ENCODE results near the gene TEX54. TPM values are rescaled to one million over a fixed set of nuclear protein-coding genes. Genes with fewer than 3 reads are reported as not detected.
A peak's percentile ranks its signal among the peaks of the same experiment; 100 is the strongest.

Gene TEX54
- total and polyA plus RNA-seq, 2 of the 13 experiments (the other 11 are each of a cell fraction or from before 2014, with no cell fraction given), result not detected

GRCh38 chr11:62787005-62787759, 45.5 kb downstream of the TEX54 start, which contains the start of gene TMEM179B:
TSS of gene TMEM179B (plus strand) at chr11:62787402. CDS start at chr11:62787432, 30 bp downstream.
- Histone ChIP-seq H3K4me3 (replicated peaks in 1 of 3; ENCODE audit: insufficient read depth in 1 of 3, low read depth in 2 of 3, low read length in 3 of 3) (peak within 1 kb of the TSS; percentile 65 to 88 (median 81)), H3K79me2 (ENCODE audit: insufficient read depth, low read length) (peaks cover 31% of the 10 kb centered on the region), H3K4me2 (ENCODE audit: low read depth, low read length) (peak within 1 kb of the TSS; percentile 67), H3K9me3 (ENCODE audit: low read length) (no peaks in the 10 kb centered on the region), H3K9ac (ENCODE audit: insufficient read depth, low read depth, low read length) (peak within 1 kb of the TSS; percentile 89), H3K27me3 (ENCODE audit: control insufficient read depth in 1 of 2, insufficient read depth in 2 of 2, low read length in 2 of 2) (no peaks in the 10 kb centered on the region; a peak in 1 of 5 replicates), H2AFZ (ENCODE audit: low read length) (no peak within 1 kb of the TSS), H4K20me1 (ENCODE audit: insufficient read depth, low read length) (no peaks in the 10 kb centered on the region), H3K4me1 (ENCODE audit: insufficient read depth, low read length) (peaks cover 45% of the 10 kb centered on the region), H3K36me3 (replicated peaks in 1 of 2; ENCODE audit: control insufficient read depth in 1 of 2, insufficient read depth in 2 of 2, low read length in 2 of 2) (peaks cover 10 to 24% of the 10 kb centered on the region in 2 experiments), H3K27ac (ENCODE audit: extremely low read length, insufficient read depth, low read length) (peak within 1 kb of the TSS; percentile 79)
- ChIA-PET POLR2A (interaction anchor here (0.7 to 9.1 kb wide), 28 partner anchors 10 to 196 kb away, joined by 3 to 201 read pairs (median 5); partner anchors contain the start of genes C11orf98, CSKMT, HNRNPUL2 and NXF1), CTCF (ENCODE audit: low intra/inter-chr PET ratio, low total read pairs) (interaction anchor here (0.6 to 2.6 kb wide), 3 partner anchors 54 to 84 kb away, joined by 3 to 25 read pairs (median 13); no protein-coding TSS in a partner anchor)
- peak; percentile 64 for FAIRE-seq
- in situ Hi-C loops (cut with HindIII; ENCODE audit: extremely low pct_ligation_motif_present, low pct_unique_long_range_greater_than_20kb), result loop anchor here (5.0 kb wide), 2 partner anchors 45 to 90 kb away; partner anchors contain the start of genes STX5 and TEX54
- WGBS (ENCODE audit: low lambda C conversion rate), result 0% methylated on average over 3 of the region's 88 CpGs
- ATAC-seq, result peak; percentile 77
- BruUV-seq (replicated peaks), result no TSS peak
- intact Hi-C loops (cut with micrococcal nuclease; ENCODE audit: unreplicated experiment), result loop anchor here (2.0 kb wide), 5 partner anchors 18 to 94 kb away; partner anchors contain the start of genes NXF1, SLC3A2 and TTC9C
- DNase-seq (ENCODE audit: low spot score), result peak; percentile 96
- TF ChIP-seq KAT2B (IDR thresholded peaks at IDR 0.05; ENCODE audit: borderline replicate concordance, low read depth, low read length), result no peak
- no peak; the same call in 1 of the 2 replicates for TF ChIP-seq SNAPC4 (CRISPR knock-in tag; IDR thresholded peaks at IDR 0.05)
- no peak for TF ChIP-seq ZNF10 (CRISPR knock-in tag; IDR thresholded peaks at IDR 0.05; ENCODE audit: borderline replicate concordance, low read depth)
- TF ChIP-seq POLR2G (IDR thresholded peaks at IDR 0.05; ENCODE audit: low read depth, low read length), result peak; percentile 98
- TF ChIP-seq HDAC1 (CRISPR knock-in tag; IDR thresholded peaks at IDR 0.05), result peak; percentile 96
- TF ChIP-seq HNRNPLL (IDR thresholded peaks at IDR 0.05; ENCODE audit: low read depth, low read length, poor library complexity, severe bottlenecking), result peak; percentile 60
- no peak for TF ChIP-seq ZNF746 (CRISPR knock-in tag; IDR thresholded peaks at IDR 0.05)
- TF ChIP-seq MIER3 (CRISPR knock-in tag; IDR thresholded peaks at IDR 0.05; ENCODE audit: borderline replicate concordance), result peak; percentile 89; the same call in 1 of the 2 replicates
- TF ChIP-seq TRIM24 (CRISPR knock-in tag; IDR thresholded peaks at IDR 0.05), result no peak
- 0 out of 2 replicates have a peak, but pooled peaks have one; percentile 50 for TF ChIP-seq RERE (CRISPR knock-in tag; IDR thresholded peaks at IDR 0.05; ENCODE audit: low read depth)
- no peak for TF ChIP-seq ZSCAN25 (CRISPR knock-in tag; IDR thresholded peaks at IDR 0.05)
- peak; percentile 96 for TF ChIP-seq KMT2A (CRISPR knock-in tag; IDR thresholded peaks at IDR 0.05)
- no peak for TF ChIP-seq HHEX (CRISPR knock-in tag; IDR thresholded peaks at IDR 0.05)
